Testis (tissue), 2 donors: ENCODE data around the gene KPNA3.

Source experiments
- POLR2A ChIP-seq: fragments of 450-650 bp; IDR thresholded peaks from one replicate; pipeline ENCODE4 v1.6.1; 2017; ENCODE audit warnings: antibody characterized with exemption, mild to moderate bottlenecking, moderate library complexity
- TF ChIP-seq, protein P1 (sequence below), 3 experiments: fragments of 450-650 bp in 2 of 3; fragments of 200-600 bp in 1 of 3; sonication (generic) in 1 of 3; IDR thresholded peaks; one replicate each; pipeline ENCODE4 v1.5.1; 2016 to 2019; ENCODE audit warnings: antibody characterized with exemption in 3 of 3, mild to moderate bottlenecking in 2 of 3, moderate library complexity in 1 of 3

- TF ChIP-seq, protein P1, sequence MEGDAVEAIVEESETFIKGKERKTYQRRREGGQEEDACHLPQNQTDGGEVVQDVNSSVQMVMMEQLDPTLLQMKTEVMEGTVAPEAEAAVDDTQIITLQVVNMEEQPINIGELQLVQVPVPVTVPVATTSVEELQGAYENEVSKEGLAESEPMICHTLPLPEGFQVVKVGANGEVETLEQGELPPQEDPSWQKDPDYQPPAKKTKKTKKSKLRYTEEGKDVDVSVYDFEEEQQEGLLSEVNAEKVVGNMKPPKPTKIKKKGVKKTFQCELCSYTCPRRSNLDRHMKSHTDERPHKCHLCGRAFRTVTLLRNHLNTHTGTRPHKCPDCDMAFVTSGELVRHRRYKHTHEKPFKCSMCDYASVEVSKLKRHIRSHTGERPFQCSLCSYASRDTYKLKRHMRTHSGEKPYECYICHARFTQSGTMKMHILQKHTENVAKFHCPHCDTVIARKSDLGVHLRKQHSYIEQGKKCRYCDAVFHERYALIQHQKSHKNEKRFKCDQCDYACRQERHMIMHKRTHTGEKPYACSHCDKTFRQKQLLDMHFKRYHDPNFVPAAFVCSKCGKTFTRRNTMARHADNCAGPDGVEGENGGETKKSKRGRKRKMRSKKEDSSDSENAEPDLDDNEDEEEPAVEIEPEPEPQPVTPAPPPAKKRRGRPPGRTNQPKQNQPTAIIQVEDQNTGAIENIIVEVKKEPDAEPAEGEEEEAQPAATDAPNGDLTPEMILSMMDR (IDR thresholded peaks at IDR 0.05): no peak
- no peak for TF ChIP-seq POLR2A
These were observed 110.5 kb downstream of the KPNA3 start for GRCh38 chr13:49681842-49682435.
